Left lobe of liver (tissue), 2 donors: ENCODE results near the gene ATAD3C. TPM values are rescaled to one million over a fixed set of nuclear protein-coding genes. Genes with fewer than 3 reads are reported as not detected.
"Not testable (repeated sequence)": the region's sequence is repeated elsewhere in the genome, so short reads cannot be mapped to it uniquely, and the experiment has no call there.

ENCODE experiments used
- ATAC-seq: fragments of 200-7000 bp; cut with Tn5 transposase; one replicate; pipeline ENCODE4 v1.9.1; 2020; ENCODE audit warnings: mild to moderate bottlenecking, moderate library complexity
- DNase-seq: peaks from one replicate; pipeline ENCODE4 v3.0.0-alpha.2; 2020; ENCODE audit warnings: low spot score
- total RNA-seq: library from RNA; stranded (reverse); gene quantifications from one replicate; pipeline ENCODE4 v1.2.1, GENCODE V29; 2021
- donor health status: DM: no; HTN: no; CAD: no; lungs with moderate emphysema.
- donor health status: DM: no; HTN: yes; CAD: no.

ATAD3C gene, protein sequence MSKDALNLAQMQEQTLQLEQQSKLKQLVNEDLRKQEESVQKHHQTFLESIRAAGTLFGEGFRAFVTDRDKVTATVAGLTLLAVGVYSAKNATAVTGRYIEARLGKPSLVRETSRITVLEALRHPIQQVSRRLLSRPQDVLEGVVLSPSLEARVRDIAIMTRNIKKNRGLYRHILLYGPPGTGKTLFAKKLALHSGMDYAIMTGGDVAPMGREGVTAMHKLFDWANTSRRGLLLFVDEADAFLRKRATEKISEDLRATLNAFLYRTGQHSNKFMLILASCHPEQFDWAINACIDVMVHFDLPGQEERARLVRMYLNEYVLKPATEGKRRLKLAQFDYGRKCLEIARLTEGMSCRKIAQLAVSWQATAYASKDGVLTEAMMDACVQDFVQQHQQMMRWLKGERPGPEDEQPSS
- total RNA-seq: 2.9 TPM

DNA sequence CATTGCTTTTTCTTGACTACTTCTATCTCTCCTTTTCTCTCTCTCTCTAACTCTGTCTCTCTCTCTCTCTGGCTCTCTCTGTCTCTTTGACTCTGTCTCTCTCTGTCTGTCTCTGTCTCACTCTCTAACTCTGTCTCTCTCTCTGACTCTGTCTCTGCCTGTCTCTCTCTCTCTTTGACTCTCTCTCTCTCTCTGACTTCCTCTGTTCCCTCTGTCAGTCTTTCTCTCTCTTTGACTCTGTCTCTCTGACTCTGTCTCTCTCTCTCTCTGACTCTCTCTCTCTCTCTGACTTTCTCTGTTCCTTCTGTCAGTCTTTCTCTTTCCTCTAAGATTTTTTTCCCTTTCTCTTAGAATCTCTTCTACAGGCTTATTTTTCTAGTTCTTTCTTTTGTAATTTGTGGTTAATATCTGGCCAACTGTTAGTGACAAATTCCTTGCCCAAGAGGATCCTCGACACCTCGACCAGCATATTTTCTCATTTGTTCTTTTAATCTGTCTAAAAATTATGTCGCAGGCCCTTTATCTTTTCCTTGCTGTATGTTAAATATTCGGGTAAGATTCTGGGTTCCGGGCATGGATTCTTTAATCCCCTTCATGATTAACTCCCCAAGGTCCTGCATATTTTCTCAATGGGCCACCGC lies at the start of gene ATAD3C:
TSS of gene ATAD3C (plus strand) at position 591 of the 641 bp plus-strand sequence. CDS start 995 bp downstream, outside the sequence.
- ATAC-seq (no peak), DNase-seq (no peak)

GRCh38 chr1:1399872-1400575 lies 49.5 kb upstream of the ATAD3C start:
- DNase-seq: no peak
- ATAC-seq: peak; percentile 1

DNA sequence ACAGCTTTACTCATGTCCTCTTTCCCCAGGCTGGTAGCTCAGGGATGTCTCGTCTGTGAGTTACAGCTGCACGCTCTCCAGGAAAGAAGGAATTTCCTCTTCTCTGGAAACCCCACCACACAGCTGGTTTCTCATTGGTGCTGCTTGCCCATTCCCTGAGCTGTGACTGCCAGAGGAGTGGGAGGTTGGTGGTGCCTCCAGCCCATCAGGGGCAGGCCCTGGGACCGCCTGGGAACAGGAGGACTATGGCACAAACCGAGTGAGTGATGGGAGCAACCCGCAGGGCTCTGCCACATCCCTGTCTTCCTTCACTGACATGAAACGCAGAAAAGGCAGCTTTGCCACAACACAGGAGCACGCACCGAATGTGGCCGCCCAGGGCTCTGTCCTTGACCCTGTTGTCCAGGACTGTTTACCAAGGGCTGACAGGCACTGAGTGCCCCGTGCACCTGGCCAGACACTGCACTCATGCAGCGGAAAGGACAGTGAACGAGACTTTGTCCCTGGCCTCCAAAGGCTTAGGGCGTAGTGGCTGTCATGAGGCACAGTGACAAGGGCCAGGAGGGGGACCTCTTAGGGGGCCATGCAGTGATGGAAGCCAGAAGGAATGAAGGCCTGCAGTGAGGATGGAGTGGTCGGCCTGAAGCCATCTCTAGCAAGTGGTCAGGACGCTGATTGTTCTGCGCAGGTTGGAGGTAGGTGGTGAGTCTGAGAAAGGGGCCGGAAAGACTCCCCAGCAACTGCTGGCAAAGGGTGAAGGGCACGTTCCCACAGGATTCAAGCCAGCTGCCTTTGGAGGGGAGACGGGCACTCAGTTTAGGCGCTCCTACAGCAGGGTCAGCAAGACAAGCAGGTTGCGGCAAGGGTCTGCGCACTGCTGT lies 48.7 kb upstream of the ATAD3C start:
- ATAC-seq (peak; percentile 69), DNase-seq (peak; percentile 93)

DNA sequence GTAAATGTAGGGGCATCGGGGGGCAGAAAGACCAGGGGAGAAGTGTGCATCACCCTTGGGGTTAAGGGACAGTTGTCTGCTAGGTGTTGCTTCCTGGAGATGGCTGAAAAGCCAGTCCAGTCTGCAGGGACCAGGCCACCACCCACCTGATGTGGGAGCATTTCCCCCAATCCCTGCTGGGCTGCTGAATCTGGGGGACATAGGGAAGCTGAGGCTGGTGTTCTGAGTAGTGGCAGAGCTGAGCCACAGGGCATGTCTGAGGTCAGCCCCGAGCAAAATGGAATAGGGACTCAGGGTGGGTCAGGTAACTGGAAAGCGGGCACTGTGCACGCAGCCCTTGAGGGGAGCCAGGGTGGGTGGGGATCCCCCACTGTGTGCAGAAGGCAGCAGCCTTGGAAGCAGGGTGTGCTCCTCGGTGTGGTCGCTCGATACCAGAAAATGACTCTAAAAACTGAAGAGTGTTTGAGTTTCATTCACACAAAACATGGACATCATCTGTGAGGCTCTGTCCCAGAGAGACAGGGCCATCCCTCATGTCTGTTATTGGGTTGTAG lies 48.0 kb upstream of the ATAD3C start:
- DNase-seq (no peak), ATAC-seq (no peak)

DNA sequence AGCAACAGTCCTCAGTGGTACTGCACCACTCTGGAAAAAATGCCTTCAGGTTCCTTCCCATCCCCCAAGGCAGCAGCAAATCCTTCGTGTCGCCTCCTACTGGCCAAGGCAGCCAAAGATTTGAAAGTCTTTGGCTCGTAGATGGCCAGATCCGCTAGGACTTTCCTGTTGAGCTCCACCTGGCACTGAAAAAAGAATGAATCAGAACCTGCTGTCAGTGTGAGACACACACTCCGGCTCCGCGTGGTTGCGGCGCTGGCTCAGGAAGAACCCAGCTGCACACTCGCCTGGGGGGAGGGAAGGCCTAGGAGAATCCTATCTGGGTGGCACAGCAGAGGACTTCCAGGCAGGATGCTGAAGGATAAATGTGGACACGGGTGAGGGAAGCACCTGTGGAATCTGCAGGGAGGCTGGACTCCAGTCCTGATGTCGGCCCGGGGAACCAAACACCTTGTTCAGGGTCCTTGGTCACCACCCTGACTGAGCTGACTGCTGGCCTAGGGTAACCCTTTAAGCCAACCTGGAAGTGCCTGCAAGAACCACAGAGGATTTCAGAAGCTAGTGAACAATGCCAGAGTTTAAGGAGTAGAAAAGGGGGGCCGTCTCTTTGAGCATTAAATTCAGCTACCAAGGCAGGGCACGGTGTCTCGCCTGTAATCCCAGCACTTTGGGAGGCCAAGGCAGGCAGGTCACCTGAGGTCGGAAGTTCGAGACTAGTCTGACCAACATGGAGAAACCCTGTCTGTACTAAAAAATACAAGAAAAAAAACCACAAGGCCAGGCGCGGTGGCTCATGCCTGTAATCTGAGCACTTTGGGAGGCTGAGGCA lies 47.2 kb upstream of the ATAD3C start:
- ATAC-seq: peak; percentile 1
- no peak for DNase-seq

DNA sequence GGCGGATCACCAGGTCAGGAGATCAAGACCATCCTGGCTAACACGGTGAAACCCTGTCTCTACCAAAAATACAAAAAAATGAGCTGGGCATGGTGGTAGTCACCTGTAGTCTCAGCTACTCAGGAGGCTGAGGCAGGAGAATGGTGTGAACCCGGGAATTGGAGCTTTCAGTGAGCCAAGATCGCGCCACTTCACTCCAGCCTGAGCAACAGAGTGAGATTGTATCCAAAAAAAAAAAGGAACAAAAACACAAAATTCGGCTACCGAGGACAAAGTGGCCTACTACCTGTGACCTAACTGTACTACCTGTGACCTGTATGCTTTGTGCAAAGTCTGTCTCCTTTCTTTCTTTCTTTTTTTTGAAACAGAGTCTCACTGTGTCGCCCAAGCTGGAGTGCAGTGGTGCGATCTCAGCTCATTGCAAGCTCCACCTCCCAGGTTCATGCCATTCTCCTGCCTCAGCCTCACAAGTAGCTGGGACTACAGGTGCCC lies 46.5 kb upstream of the ATAD3C start:
- not testable (repeated sequence) for ATAC-seq, DNase-seq

DNA sequence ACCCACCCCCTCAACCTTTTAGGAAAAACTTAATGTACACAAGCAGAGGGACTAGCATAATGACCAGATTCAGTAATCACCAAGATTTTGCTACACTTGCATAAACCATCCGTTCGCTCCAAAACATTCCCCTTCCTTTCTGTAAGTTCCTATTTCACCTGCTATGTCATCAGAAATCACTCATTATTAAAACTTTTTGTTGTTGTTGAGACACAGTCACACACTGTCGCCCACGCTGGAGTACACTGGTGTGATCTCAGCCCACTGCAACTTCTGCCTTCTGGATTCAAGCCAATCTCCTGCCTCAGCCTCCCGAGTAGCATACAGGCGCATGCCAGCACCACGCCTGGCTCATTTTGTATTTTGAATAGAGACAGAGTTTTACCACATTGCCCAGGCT lies 45.8 kb upstream of the ATAD3C start:
- no peak for DNase-seq
- ATAC-seq: no peak

- peak; percentile 8 for ATAC-seq
Measured at GRCh38 chr1:1406101-1406820, 43.2 kb upstream of the ATAD3C start.

DNA sequence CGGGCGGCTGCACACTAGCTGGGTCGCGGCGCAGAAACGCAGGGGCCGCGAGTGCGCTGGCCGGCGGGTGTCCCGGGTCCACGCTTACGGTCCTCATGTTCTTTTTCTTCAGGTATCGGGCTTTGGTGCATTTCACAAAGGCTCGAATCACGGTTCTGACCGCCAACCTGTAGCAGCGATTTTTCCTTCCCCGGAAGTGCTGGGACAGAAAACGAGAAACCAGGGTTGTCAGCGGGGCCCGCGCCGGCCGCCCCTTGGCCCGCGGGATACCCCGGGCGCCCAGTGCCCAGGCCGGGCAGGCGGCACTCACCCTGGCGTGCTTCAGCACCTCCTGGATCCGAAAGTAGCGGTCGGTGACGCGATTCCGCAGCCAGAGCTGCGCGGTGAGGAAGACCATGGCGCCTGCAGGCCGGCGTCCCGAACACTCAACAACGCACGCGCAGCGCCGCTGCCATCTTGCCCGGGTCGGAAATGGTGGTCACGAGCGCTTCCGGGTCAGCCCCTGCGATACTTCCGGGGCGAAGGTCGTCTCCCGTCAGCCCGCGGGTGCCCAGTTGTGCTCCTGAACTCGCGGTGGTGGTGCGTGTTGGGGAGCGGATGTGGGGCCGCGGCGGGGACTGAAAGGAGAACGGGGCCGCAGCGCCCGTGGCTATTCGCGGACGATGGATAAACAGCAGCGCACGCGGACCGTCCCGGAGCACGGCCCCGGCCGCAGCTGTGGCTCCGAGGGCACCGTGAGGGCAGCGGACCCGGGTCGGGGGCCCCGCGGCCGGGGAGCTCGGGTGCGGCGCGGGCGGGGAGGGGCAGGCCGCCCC lies 42.5 kb upstream of the ATAD3C start, which contains the start of gene MRPL20:
TSS of gene MRPL20 (minus strand) at position 473 of the 815 bp plus-strand sequence. CDS start at position 397, 76 bp downstream.
- peak; percentile 97 for DNase-seq
- ATAC-seq: peak; percentile 95

More at GRCh38 chr1:1406101-1406820, 43.2 kb upstream of the ATAD3C start:
- DNase-seq: no peak

- ATAC-seq: peak; percentile 26
- no peak for DNase-seq
Measured at GRCh38 chr1:1407636-1408318, 41.7 kb upstream of the ATAD3C start.

GRCh38 chr1:1410238-1410637 lies 39.3 kb upstream of the ATAD3C start:
- DNase-seq, ATAC-seq: not testable (repeated sequence)

- ATAC-seq (no peak), DNase-seq (no peak)
Measured at GRCh38 chr1:1411626-1412025, 37.9 kb upstream of the ATAD3C start.

DNA sequence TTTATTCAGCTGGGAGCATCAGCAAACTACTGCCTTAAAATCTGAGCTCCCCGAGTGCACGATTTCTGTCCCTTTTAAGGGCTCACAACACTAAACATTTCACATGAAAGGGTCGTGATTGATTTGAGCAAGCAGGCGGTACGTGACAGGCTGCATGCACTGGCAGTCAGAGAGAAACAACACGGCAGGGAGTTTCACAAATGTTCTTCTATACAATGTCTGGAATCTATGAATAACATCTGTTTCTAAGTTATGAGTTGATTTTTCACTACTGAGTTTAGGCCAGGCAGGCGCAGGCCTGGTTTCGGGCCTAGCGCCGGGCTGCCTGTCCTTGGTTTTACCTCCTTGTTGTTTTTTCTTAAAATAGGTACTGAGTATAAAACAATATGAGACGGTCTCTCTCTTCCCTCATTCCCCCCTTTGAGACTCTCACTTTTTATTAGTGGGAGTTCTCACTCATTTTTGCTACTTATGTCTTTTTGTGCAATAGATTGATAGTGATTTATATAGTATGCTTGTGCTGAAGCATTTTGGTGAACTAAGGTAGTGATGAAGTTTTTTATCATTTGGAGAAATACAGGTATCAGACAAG lies 37.1 kb upstream of the ATAD3C start:
- ATAC-seq, DNase-seq: not testable (repeated sequence)

GRCh38 chr1:1415751-1416150 lies 33.7 kb upstream of the ATAD3C start:
- ATAC-seq (no peak), DNase-seq (no peak)

DNA sequence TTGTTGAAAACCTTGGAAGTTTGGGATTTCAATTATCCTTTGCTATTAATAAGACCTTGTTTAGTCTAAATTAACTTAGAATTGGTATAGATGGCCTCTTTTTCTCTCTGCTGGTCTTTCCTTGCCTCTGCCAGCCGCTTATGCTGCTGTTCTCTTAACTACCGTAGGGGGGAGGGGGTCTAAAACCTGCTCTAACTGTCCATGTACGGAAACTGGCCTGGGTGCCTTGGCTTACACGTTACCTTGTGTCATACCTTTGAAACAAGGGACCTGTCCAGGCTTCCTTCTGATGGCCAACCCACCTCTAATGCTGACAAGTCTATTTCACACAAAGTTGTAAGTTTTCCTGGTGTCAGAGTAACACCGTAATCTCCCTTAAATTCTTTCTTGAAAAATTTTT lies 32.1 kb upstream of the ATAD3C start:
- not testable (repeated sequence) for DNase-seq, ATAC-seq

GRCh38 chr1:1417825-1418463 lies 31.5 kb upstream of the ATAD3C start:
- DNase-seq, ATAC-seq: not testable (repeated sequence)
